DND-41 (cell line): ENCODE results near the gene UNC119.

Experiments
- ATAC-seq: fragments of 200-7000 bp; cut with Tn5 transposase; 3 replicates; pipeline ENCODE4 v1.9.1; 2021; ENCODE audit warnings: low read depth; ENCODE audit not compliant: insufficient read depth
- DNase-seq: peaks from one replicate; pipeline ENCODE4 v3.0.0-alpha.2; 2020
- H2AFZ ChIP-seq: 2 replicates; pipeline ENCODE4 v1.6.0; 2012; ENCODE audit warnings: low read depth, low read length
- H3K27ac ChIP-seq: 2 replicates; pipeline ENCODE4 v1.5.1; 2012; ENCODE audit warnings: low read length, inconsistent platforms
- H3K27me3 ChIP-seq: fragments of 200-600 bp; sonication (generic); 2 replicates; pipeline ENCODE4 v1.6.0; 2012; ENCODE audit warnings: low read length, mild to moderate bottlenecking, inconsistent platforms; ENCODE audit not compliant: insufficient read depth, poor library complexity
- H3K36me3 ChIP-seq: 2 replicates; pipeline ENCODE4 v1.5.1; 2012; ENCODE audit warnings: low read length, inconsistent platforms; ENCODE audit not compliant: insufficient read depth
- H3K4me1 ChIP-seq: 2 replicates; pipeline ENCODE4 v1.5.1; 2012; ENCODE audit warnings: mild to moderate bottlenecking, low read length; ENCODE audit not compliant: insufficient read depth
- H3K4me2 ChIP-seq: 2 replicates; pipeline ENCODE4 v1.6.0; 2012; ENCODE audit warnings: mild to moderate bottlenecking, moderate library complexity, low read length, inconsistent platforms; ENCODE audit not compliant: insufficient read depth
- H3K4me3 ChIP-seq, 2 experiments: fragments of 200-600 bp in 1 of 2; shearing (Covaris generic) in 1 of 2; 2 replicates each; pipeline ENCODE4 v1.5.1; 2012 to 2016; ENCODE audit warnings: inconsistent platforms in 2 of 2, low read length in 2 of 2, mild to moderate bottlenecking in 2 of 2, low read depth in 1 of 2, moderate library complexity in 1 of 2
- H3K79me2 ChIP-seq: 2 replicates; pipeline ENCODE4 v1.6.0; 2012; ENCODE audit warnings: low read length, inconsistent platforms; ENCODE audit not compliant: insufficient read depth
- H3K9ac ChIP-seq: 2 replicates; pipeline ENCODE4 v1.6.0; 2012; ENCODE audit warnings: low read depth, mild to moderate bottlenecking, inconsistent platforms, low read length, moderate library complexity
- H3K9me3 ChIP-seq: 2 replicates; pipeline ENCODE4 v1.5.1; 2012; ENCODE audit warnings: low read length, moderate library complexity, mild to moderate bottlenecking, inconsistent platforms; ENCODE audit not compliant: insufficient read depth, severe bottlenecking
- H4K20me1 ChIP-seq: 2 replicates; pipeline ENCODE4 v1.6.0; 2012; ENCODE audit warnings: low read length; ENCODE audit not compliant: insufficient read depth
- CTCF ChIP-seq: IDR thresholded peaks from 2 replicates; pipeline ENCODE4 v1.5.1; 2012; ENCODE audit warnings: borderline replicate concordance, low read length, moderate library complexity, mild to moderate bottlenecking; ENCODE audit not compliant: poor library complexity, severe bottlenecking; ENCODE audit errors: extremely low read depth
- EZH2 ChIP-seq: IDR thresholded peaks from 3 replicates; pipeline ENCODE4 v1.6.1; 2012; ENCODE audit warnings: borderline replicate concordance, low read depth, mild to moderate bottlenecking, moderate library complexity, low read length, inconsistent platforms; ENCODE audit not compliant: severe bottlenecking

UNC119 gene

GRCh38 chr17:28584434-28584833, 32.0 kb upstream of the UNC119 start:
- H3K27ac ChIP-seq: no peak overlapping the region
- no peak for ATAC-seq
- H3K9ac ChIP-seq: no peak overlapping the region
- H3K36me3 ChIP-seq: peaks cover 90% of the 10 kb centered on the region
- no peaks in the 10 kb centered on the region for H3K27me3 ChIP-seq
- H3K4me1 ChIP-seq: no peaks in the 10 kb centered on the region
- peaks cover 4% of the 10 kb centered on the region; the same call in 1 of the 2 replicates for H4K20me1 ChIP-seq
- no peak overlapping the region for H3K4me3 ChIP-seq
- no peak for DNase-seq
- TF ChIP-seq EZH2 (no peak), CTCF (no peak)
- H3K79me2 ChIP-seq: peaks cover 2% of the 10 kb centered on the region; the same call in 1 of the 2 replicates
- H2AFZ ChIP-seq: no peak overlapping the region
- H3K9me3 ChIP-seq: no peaks in the 10 kb centered on the region
- no peak overlapping the region for H3K4me2 ChIP-seq

GRCh38 chr17:28582513-28582912, 30.1 kb upstream of the UNC119 start:
- H2AFZ ChIP-seq: no peak overlapping the region
- H3K79me2 ChIP-seq: no peaks in the 10 kb centered on the region
- H4K20me1 ChIP-seq: peaks cover 4% of the 10 kb centered on the region; the same call in 1 of the 2 replicates
- no peak overlapping the region for H3K9ac ChIP-seq
- H3K4me3 ChIP-seq: no peak overlapping the region
- H3K36me3 ChIP-seq: peaks cover 95% of the 10 kb centered on the region
- H3K27me3 ChIP-seq: no peaks in the 10 kb centered on the region
- ATAC-seq: no peak
- H3K9me3 ChIP-seq: no peaks in the 10 kb centered on the region
- H3K4me2 ChIP-seq: no peak overlapping the region
- no peaks in the 10 kb centered on the region for H3K4me1 ChIP-seq
- no peak for TF ChIP-seq EZH2
- TF ChIP-seq CTCF: no peak
- DNase-seq: no peak
- H3K27ac ChIP-seq: no peak overlapping the region

GRCh38 chr17:28580959-28581358, 28.5 kb upstream of the UNC119 start:
- Histone ChIP-seq H4K20me1 (peaks cover under 1% of the 10 kb centered on the region; the same call in 1 of the 2 replicates), H3K27ac (no peak overlapping the region), H3K4me2 (no peak overlapping the region), H2AFZ (no peak overlapping the region), H3K9me3 (no peaks in the 10 kb centered on the region), H3K4me1 (no peaks in the 10 kb centered on the region), H3K27me3 (no peaks in the 10 kb centered on the region), H3K9ac (no peak overlapping the region), H3K79me2 (no peaks in the 10 kb centered on the region), H3K36me3 (peaks cover 90% of the 10 kb centered on the region), H3K4me3 (no peak overlapping the region)
- ATAC-seq (no peak), DNase-seq (no peak)
- TF ChIP-seq CTCF (no peak), EZH2 (no peak)

- no peak overlapping the region for H3K4me2 ChIP-seq
- no peaks in the 10 kb centered on the region for H4K20me1 ChIP-seq
- no peak for DNase-seq
- H3K79me2 ChIP-seq: no peaks in the 10 kb centered on the region
- H3K9ac ChIP-seq: no peak overlapping the region
- no peak overlapping the region for H3K27ac ChIP-seq
- no peaks in the 10 kb centered on the region for H3K27me3 ChIP-seq
- ATAC-seq: no peak
- H2AFZ ChIP-seq: no peak overlapping the region
- TF ChIP-seq CTCF (no peak), EZH2 (no peak)
- H3K36me3 ChIP-seq: peaks cover 77% of the 10 kb centered on the region
- H3K9me3 ChIP-seq: no peaks in the 10 kb centered on the region
- no peaks in the 10 kb centered on the region for H3K4me1 ChIP-seq
- no peak overlapping the region for H3K4me3 ChIP-seq
These were observed 27.1 kb upstream of the UNC119 start for GRCh38 chr17:28579526-28579925.
